Measurements from ENCODE around the gene TMEM131L.

GRCh38 chr4:153534792-153535629, 68.9 kb downstream of the TMEM131L start:
- TF ChIP-seq POLR2A (IDR thresholded peaks at IDR 0.05; ENCODE audit: low read depth, low read length) (no peak), FOS (IDR thresholded peaks at IDR 0.05; ENCODE audit: borderline replicate concordance, insufficient read depth, low read length) (no peak), EZH2 (IDR thresholded peaks at IDR 0.05; ENCODE audit: borderline replicate concordance, low read depth, low read length, severe bottlenecking) (no peak), POLR2AphosphoS5 (IDR thresholded peaks at IDR 0.05; ENCODE audit: insufficient read depth, low read depth, low read length) (no peak)

All from endothelial cell of umbilical vein (primary cell).